ENCODE measurements around the gene FBXO10.
"Not testable (repeated sequence)": the region's sequence is repeated elsewhere in the genome, so short reads cannot be mapped to it uniquely, and the experiment has no call there.

FBXO10 gene

GRCh38 chr9:37575921-37576721 is at the start of gene FBXO10:
FBXO10 (minus strand) TSS chr9:37576380; CDS start chr9:37541768, 34,612 bp downstream.
- DNase-seq (ENCODE audit: low spot score): peak; percentile 71

- DNase-seq (ENCODE audit: low spot score): no peak
Observed at GRCh38 chr9:37625758-37626147, 49.6 kb upstream of the FBXO10 start.

GRCh38 chr9:37625036-37625757 is 49.0 kb upstream of the FBXO10 start:
- DNase-seq (ENCODE audit: low spot score): no peak

GRCh38 chr9:37624073-37624472 is 47.9 kb upstream of the FBXO10 start:
- no peak for DNase-seq (ENCODE audit: low spot score)

GRCh38 chr9:37623267-37623666 is 47.1 kb upstream of the FBXO10 start:
- DNase-seq (ENCODE audit: low spot score): no peak

GRCh38 chr9:37622462-37622861 is 46.3 kb upstream of the FBXO10 start:
- no peak for DNase-seq (ENCODE audit: low spot score)

- DNase-seq (ENCODE audit: low spot score): no peak
Observed at GRCh38 chr9:37621273-37622121, 45.3 kb upstream of the FBXO10 start.

- DNase-seq (ENCODE audit: low spot score): no peak
Observed at GRCh38 chr9:37620396-37620795, 44.2 kb upstream of the FBXO10 start.

GRCh38 chr9:37619806-37620205 is 43.6 kb upstream of the FBXO10 start:
- no peak for DNase-seq (ENCODE audit: low spot score)

GRCh38 chr9:37618817-37619216 is 42.6 kb upstream of the FBXO10 start:
- no peak for DNase-seq (ENCODE audit: low spot score)

- no peak for DNase-seq (ENCODE audit: low spot score)
Observed at GRCh38 chr9:37617832-37618231, 41.7 kb upstream of the FBXO10 start.

GRCh38 chr9:37617161-37617560 is 41.0 kb upstream of the FBXO10 start:
- no peak for DNase-seq (ENCODE audit: low spot score)

GRCh38 chr9:37611961-37612360 is 35.8 kb upstream of the FBXO10 start:
- DNase-seq (ENCODE audit: low spot score): no peak

GRCh38 chr9:37611014-37611413 is 34.8 kb upstream of the FBXO10 start:
- no peak for DNase-seq (ENCODE audit: low spot score)

- no peak for DNase-seq (ENCODE audit: low spot score)
Observed at GRCh38 chr9:37609735-37610397, 33.7 kb upstream of the FBXO10 start.

- DNase-seq (ENCODE audit: low spot score): no peak
Observed at GRCh38 chr9:37608250-37608649, 32.1 kb upstream of the FBXO10 start.

- no peak for DNase-seq (ENCODE audit: low spot score)
Observed at GRCh38 chr9:37604296-37604695, 28.1 kb upstream of the FBXO10 start.

- no peak for DNase-seq (ENCODE audit: low spot score)
Observed at GRCh38 chr9:37602817-37603216, 26.6 kb upstream of the FBXO10 start.

- DNase-seq (ENCODE audit: low spot score): not testable (repeated sequence)
Observed at GRCh38 chr9:37602061-37602460, 25.9 kb upstream of the FBXO10 start.

GRCh38 chr9:37596504-37596903 is 20.3 kb upstream of the FBXO10 start:
- DNase-seq (ENCODE audit: low spot score): no peak

- DNase-seq (ENCODE audit: low spot score): no peak
Observed at GRCh38 chr9:37593883-37594448, 17.8 kb upstream of the FBXO10 start.
